ENCODE measurements around the gene ESCO1. TPM values are rescaled to one million over a fixed set of nuclear protein-coding genes. Genes with fewer than 3 reads are reported as not detected.
A peak's percentile ranks its signal among the peaks of the same experiment; 100 is the strongest.
"Not testable (repeated sequence)": the region's sequence is repeated elsewhere in the genome, so short reads cannot be mapped to it uniquely, and the experiment has no call there.

ESCO1 gene, protein sequence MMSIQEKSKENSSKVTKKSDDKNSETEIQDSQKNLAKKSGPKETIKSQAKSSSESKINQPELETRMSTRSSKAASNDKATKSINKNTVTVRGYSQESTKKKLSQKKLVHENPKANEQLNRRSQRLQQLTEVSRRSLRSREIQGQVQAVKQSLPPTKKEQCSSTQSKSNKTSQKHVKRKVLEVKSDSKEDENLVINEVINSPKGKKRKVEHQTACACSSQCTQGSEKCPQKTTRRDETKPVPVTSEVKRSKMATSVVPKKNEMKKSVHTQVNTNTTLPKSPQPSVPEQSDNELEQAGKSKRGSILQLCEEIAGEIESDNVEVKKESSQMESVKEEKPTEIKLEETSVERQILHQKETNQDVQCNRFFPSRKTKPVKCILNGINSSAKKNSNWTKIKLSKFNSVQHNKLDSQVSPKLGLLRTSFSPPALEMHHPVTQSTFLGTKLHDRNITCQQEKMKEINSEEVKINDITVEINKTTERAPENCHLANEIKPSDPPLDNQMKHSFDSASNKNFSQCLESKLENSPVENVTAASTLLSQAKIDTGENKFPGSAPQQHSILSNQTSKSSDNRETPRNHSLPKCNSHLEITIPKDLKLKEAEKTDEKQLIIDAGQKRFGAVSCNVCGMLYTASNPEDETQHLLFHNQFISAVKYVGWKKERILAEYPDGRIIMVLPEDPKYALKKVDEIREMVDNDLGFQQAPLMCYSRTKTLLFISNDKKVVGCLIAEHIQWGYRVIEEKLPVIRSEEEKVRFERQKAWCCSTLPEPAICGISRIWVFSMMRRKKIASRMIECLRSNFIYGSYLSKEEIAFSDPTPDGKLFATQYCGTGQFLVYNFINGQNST
- polyA plus RNA-seq (2011; rRNA removed) (9.1 and 13.2 TPM in 2 replicates), polyA plus RNA-seq (2017; fragmentation: RNase III; extraction: RNeasy Plus Mini Kit Qiagen cat#74134 plus additional on column Dnase treatment) (7.2 to 7.9 TPM (median 7.7 TPM) in 3 replicates), polyA minus RNA-seq (2011; rRNA and poly(A)+ RNA removed) (3.2 and 3.3 TPM in 2 replicates)
- 1.4 and 1.7 TPM in 2 replicates for polyA plus RNA-seq (2012; cell fraction: cytosol; rRNA removed)
- polyA plus RNA-seq (2012; cell fraction: nucleus; rRNA removed), result 2.6 and 3.4 TPM in 2 replicates

DNA sequence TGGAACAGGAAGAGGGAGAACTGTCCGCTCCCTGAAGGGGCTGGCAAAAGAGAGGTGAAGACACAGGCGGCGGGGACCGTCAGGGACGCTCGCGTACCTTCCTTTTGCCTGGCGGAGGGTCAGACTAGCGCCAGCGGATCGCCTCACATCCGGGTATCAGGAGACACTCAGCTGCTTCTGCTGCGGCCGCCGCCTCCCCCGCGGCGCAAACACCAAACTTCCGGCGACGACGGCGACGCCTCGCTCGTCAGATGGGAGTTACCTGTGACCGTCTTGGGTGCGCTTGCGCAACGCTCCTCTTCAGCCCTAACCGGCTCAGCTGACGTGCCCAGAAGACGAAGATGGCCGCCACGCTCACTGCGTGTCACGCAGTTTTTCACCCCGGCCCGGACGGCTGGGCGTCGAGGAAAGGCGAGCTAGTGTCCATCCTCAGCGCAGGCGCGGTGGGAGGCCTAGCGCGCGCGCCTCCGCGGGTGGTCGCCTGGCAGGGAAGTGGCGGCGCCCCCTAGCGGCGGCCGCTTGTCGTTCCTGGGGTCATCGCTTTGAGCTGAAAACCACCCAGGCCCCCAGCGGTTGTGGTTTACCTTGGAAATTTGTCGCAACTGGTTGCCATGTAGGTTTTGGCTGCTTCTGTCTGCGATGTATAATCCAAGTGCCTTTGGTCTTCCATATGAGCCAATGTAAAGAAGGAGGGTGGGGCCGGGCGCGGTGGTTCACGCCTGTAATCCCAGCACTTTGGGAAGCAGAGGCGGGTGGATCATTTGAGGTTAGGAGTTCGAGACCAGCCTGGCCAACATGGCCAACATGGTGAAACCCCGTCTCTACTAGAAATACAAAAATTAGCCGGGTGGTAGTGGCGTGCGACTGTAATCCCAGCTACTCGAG lies at the start of gene ESCO1:
TSS of gene ESCO1 (minus strand) at position 179 of the 885 bp plus-strand sequence. CDS start 25,861 bp downstream, outside the sequence.
- Histone ChIP-seq H3K4me3 (peak within 1 kb of the TSS; percentile 77), H3K9me3 (no peaks in the 10 kb centered on the region), H3K4me1 (peaks cover 11% of the 10 kb centered on the region; the same call in 1 of the 3 replicates), H3K4me2 (peak within 1 kb of the TSS; percentile 86), H3K27ac (peak within 1 kb of the TSS; percentile 90 to 98)
- ChIA-PET CTCF (interaction anchor here (0.6 to 4.2 kb wide), 33 partner anchors 11 to 1083 kb away, joined by 3 to 87 read pairs (median 3); partner anchors contain the start of genes ABHD3 and SNRPD1), POLR2A (interaction anchor here (0.6 to 2.5 kb wide), 8 partner anchors 10 to 406 kb away, joined by 3 to 20 read pairs (median 4); partner anchors contain the start of genes ABHD3, MIB1 and SNRPD1)
- ATAC-seq (peak; percentile 93 to 94), FAIRE-seq (peak; percentile 32), DNase-seq (ENCODE audit: low read depth in 1 of 2, low spot score in 1 of 2) (peak; percentile 81 to 99)
- TF ChIP-seq, protein P1, sequence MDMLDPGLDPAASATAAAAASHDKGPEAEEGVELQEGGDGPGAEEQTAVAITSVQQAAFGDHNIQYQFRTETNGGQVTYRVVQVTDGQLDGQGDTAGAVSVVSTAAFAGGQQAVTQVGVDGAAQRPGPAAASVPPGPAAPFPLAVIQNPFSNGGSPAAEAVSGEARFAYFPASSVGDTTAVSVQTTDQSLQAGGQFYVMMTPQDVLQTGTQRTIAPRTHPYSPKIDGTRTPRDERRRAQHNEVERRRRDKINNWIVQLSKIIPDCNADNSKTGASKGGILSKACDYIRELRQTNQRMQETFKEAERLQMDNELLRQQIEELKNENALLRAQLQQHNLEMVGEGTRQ (IDR thresholded peaks at IDR 0.05), result peak; percentile 62
- TF ChIP-seq MAX (IDR thresholded peaks at IDR 0.05) (peak; percentile 91), MAFK (IDR thresholded peaks at IDR 0.05; ENCODE audit: partially characterized antibody) (peak; percentile 25), SMC3 (IDR thresholded peaks at IDR 0.05) (peak; percentile 61), E2F6 (IDR thresholded peaks at IDR 0.05; ENCODE audit: borderline replicate concordance, low read depth) (peak; percentile 84), PBX3 (IDR thresholded peaks at IDR 0.05) (peak; percentile 47; the same call in 1 of the 2 replicates), CBX8 (IDR thresholded peaks at IDR 0.05) (no peak), POLR2A (IDR thresholded peaks at IDR 0.05; ENCODE audit: low read length) (peak; percentile 86), RAD21 (conservative IDR thresholded peaks at IDR 0.05 in 1 of 2, IDR thresholded peaks at IDR 0.05 in 1 of 2) (peak; percentile 30 to 41; a peak in 3 of 5 replicates), FOSB (CRISPR knock-in tag; IDR thresholded peaks at IDR 0.05) (no peak), CEBPB (IDR thresholded peaks at IDR 0.05) (peak; percentile 84 to 97), CHD4 (IDR thresholded peaks at IDR 0.05; ENCODE audit: borderline replicate concordance) (0 out of 2 replicates have a peak, but pooled peaks have one; percentile 51), HOXB13 (CRISPR knock-in tag; IDR thresholded peaks at IDR 0.05; ENCODE audit: low read depth) (no peak), JUN (IDR thresholded peaks at IDR 0.05) (peak in 1 of 2 experiments; percentile 69; a peak in 1 of 5 replicates), RFX5 (IDR thresholded peaks at IDR 0.05) (peak; percentile 96), CTCF (IDR thresholded peaks at IDR 0.05) (peak; percentile 88)
- TF ChIP-seq, protein P2, sequence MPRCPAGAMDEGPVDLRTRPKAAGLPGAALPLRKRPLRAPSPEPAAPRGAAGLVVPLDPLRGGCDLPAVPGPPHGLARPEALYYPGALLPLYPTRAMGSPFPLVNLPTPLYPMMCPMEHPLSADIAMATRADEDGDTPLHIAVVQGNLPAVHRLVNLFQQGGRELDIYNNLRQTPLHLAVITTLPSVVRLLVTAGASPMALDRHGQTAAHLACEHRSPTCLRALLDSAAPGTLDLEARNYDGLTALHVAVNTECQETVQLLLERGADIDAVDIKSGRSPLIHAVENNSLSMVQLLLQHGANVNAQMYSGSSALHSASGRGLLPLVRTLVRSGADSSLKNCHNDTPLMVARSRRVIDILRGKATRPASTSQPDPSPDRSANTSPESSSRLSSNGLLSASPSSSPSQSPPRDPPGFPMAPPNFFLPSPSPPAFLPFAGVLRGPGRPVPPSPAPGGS (IDR thresholded peaks at IDR 0.05), result 0 out of 3 replicates have a peak, but pooled peaks have one; percentile 41
- TF ChIP-seq, protein P3, sequence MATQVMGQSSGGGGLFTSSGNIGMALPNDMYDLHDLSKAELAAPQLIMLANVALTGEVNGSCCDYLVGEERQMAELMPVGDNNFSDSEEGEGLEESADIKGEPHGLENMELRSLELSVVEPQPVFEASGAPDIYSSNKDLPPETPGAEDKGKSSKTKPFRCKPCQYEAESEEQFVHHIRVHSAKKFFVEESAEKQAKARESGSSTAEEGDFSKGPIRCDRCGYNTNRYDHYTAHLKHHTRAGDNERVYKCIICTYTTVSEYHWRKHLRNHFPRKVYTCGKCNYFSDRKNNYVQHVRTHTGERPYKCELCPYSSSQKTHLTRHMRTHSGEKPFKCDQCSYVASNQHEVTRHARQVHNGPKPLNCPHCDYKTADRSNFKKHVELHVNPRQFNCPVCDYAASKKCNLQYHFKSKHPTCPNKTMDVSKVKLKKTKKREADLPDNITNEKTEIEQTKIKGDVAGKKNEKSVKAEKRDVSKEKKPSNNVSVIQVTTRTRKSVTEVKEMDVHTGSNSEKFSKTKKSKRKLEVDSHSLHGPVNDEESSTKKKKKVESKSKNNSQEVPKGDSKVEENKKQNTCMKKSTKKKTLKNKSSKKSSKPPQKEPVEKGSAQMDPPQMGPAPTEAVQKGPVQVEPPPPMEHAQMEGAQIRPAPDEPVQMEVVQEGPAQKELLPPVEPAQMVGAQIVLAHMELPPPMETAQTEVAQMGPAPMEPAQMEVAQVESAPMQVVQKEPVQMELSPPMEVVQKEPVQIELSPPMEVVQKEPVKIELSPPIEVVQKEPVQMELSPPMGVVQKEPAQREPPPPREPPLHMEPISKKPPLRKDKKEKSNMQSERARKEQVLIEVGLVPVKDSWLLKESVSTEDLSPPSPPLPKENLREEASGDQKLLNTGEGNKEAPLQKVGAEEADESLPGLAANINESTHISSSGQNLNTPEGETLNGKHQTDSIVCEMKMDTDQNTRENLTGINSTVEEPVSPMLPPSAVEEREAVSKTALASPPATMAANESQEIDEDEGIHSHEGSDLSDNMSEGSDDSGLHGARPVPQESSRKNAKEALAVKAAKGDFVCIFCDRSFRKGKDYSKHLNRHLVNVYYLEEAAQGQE (IDR thresholded peaks at IDR 0.05), result no peak
- WGBS (ENCODE audit: missing lambda C conversion rate), result 10% methylated on average over 25 of the region's 74 CpGs

- 98% methylated on average over 5 of the region's 5 CpGs for WGBS (ENCODE audit: missing lambda C conversion rate)
- CTCF ChIA-PET, result interaction anchor here (1.1 kb wide), 1 partner anchor 10 kb away, joined by 3 read pairs; no protein-coding TSS in a partner anchor
- ATAC-seq, result not testable (repeated sequence)
These were observed 39.9 kb upstream of the ESCO1 start for GRCh38 chr18:21640375-21640774.

More at GRCh38 chr18:21640375-21640774, 39.9 kb upstream of the ESCO1 start:
- H3K4me2 ChIP-seq; H3K9me3 ChIP-seq; H3K27ac ChIP-seq; FAIRE-seq; DNase-seq (ENCODE audit: low read depth in 1 of 2, low spot score in 1 of 2); H3K4me3 ChIP-seq; POLR2A ChIA-PET: not testable (repeated sequence)
- peaks cover 28% of the 10 kb centered on the region for H3K4me1 ChIP-seq

Data from A549 (cell line).